Measurements from ENCODE around the gene COL4A2.
A peak's percentile ranks its signal among the peaks of the same experiment; 100 is the strongest.

COL4A2 gene

DNA sequence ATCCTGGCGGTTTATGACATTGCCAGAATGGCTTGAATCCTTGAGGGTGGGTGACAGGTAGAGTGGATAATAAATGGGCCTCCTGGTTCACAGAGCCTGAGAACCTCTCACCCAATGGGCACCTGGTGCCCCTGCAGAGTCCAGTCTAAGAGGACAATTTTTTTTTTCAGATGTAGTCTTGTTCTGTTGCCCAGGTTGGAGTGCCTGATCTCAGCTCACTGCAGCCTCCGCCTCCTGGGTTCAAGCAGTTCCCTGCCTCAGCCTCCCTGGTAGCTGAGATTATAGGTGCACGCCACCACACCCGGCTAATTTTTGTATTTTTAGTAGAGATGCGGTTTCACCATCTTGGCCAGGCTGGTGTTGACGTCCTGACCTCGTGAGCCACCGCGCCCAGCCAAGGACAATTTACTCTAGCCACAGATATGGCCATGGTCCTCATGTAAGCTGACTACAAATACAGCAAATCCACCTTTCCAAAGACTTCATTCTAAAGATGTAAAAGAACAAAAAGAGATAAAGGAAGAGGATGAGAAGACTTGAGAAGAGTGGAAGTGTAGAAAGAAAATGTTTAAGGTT lies 33.0 kb downstream of the COL4A2 start:
- no peak for DNase-seq (ENCODE audit: low read depth in 2 of 2)

DNA sequence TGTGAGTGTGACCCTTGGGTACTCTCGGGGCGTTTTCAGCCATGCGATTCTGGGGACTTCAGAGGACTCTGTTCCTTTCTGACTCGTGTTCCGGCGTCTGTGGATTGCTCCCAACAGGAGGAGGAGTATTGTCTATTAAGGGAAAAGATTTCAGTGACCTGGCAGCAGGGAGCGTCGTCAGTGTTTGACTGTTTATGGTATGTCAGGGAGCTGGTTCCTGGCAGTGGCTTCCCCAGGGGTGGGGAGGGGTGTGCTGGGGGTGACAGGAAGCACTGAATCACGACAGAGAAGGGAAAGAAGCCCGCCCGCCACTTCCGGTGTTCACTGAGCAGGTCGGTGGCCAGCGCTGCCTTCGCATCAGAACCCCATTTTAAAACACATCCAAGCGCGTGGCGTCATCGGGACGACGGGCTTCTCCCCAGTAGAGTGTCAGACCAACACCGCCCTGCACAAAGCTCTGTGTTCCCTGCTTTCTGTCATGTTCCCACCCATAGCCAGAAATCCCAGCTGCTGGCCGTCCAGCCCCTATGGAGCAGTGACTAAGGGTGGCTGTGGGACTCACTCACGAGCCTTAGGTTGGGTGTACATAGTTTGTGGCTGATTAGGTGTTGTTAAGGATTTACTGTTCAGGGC lies 33.8 kb downstream of the COL4A2 start:
- DNase-seq (ENCODE audit: low read depth in 2 of 2), result no peak

DNA sequence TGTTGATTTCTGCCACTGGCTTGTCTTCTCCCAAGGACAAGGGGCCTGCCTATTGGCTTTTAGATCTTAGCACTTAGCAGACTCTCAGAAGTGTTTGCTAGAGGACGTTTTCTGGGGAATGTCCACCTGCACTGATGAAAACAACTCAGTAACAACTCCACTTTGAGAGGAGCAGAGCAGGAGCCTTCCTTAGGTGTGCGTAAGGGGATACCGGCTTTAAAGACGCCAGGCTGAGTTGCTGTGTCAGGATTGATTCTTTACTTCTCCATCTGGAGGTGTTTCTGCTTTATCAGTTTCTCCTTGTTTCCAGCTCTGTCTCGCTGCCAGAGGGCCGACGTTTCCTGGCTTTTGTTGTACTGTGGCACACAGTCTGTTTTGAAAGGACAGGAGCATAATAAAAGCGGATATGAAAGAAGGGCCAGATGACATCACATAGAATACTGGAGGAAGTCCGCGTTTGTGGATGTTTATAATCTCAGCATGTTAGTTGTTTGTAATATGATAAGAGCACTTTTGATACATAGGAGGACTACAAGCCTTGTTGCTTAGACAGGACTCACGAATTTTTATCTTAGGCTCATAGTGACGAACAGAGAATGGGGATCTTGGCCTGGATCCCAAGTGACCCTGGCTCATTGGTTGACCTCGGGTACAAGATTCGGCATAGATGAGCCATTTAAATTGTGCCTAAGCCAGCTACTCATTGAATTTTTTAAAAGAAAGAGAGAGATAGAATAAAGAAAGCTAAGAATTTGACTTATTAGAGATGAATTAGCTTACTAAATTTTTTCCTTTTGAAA lies 34.6 kb downstream of the COL4A2 start:
- DNase-seq (ENCODE audit: low read depth in 2 of 2), result no peak

DNA sequence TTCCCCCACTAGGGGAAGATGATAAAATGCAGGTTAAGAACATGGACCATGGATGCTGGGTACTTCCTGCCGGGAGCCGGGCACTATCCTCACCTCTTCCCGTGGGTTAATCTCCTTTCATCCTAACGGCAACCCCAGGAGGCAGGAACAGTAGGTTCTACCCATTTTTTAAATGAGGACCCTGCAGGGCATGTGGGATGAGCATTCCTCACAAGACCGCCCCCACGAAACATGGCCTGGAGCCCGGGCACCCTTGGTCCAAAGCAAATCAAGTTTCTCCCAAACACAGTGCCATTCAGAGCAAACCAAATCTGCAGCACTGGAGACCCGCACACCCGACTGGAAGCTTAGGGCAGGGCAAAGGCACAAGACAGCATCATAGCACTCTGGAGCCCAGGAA lies 35.4 kb downstream of the COL4A2 start:
- no peak for DNase-seq (ENCODE audit: low read depth in 2 of 2)

DNA sequence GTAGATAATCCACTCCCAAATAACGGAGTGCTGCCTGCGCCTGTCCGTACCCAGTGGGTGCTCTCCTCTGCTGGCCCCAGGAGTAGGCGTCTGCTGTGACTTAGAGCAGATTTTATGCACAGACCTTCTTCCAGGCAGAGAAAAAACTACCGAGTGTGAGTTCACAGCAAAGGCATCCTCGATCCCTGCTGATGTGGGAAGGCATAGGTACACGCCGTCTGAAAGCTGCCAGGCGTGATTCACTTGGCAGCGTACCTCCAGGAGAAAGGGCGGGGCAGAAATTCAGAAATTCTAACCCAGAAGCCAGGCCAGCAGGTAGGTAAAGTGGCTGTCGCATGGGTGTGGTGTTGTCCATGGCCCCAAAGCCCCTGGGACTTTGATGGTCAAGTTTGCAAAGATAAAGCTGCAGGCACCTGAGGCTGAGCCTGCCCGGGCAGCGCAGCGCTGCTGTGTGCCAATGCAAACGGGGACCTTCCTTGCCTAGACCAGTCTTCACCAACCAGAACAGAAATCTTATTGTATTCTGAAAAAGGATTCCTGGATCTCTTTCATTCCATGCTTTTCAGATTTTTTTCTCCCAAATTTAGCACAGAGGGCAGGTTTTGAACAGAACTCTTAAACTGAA lies 36.3 kb downstream of the COL4A2 start:
- no peak for DNase-seq (ENCODE audit: low read depth in 2 of 2)

DNA sequence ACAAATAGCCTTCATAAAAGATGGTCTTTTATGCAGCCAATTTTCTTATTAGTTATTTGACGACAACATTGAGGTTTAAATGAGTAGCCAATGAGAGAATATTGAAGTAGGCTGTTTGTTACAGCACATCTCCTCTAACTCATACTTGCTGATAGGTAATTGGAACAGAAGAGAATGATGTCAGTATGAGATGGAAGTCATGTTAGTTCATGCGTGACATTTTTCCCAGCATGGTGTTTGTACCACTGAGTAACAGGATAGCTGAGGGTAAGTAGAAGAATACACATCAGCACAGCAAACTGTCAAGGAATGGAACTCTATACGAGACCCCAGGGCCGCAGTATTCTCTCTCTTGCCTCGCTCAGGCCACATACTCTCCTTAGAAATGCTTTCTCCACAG lies 37.2 kb downstream of the COL4A2 start:
- no peak for DNase-seq (ENCODE audit: low read depth in 2 of 2)

DNA sequence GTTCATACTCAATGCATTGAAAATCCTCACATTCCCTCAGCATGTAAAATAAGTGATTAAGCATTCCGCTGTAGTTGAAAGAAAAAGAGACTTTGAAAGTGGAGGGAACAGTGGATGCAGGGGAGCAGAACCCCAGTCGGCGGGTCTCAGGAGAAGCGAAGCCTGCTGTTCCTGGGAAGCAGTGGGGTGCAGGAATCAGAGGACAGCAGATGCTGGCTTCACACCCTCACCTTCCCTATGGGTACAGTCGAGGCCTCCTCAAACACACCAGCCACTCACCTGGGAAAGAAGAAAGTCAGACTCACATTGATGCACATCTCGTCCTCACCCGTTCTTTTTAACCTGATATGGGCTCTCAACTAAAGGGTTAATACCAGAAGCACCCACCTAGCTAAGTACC lies 38.2 kb downstream of the COL4A2 start:
- DNase-seq (ENCODE audit: low read depth in 2 of 2), result no peak

DNA sequence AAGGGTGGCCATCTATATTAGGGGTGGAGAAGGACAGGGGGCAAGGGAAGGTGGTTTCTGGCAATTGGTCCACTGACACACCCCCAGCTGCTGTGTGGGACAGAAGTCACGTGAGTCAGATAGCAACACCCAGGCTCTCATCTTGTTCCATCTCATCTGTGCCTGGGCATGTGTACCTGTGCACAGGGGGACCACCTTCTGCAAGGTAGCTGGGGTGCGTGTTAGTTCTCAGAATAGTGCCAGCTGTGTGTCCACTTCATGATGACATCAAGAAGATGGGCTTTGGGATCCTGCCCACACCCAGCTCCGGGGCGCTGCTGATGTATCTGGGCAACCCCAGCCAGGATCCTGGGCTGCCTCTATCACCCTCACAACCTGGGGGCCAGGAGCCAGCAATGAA lies 38.6 kb downstream of the COL4A2 start:
- DNase-seq (ENCODE audit: low read depth in 2 of 2), result no peak

DNA sequence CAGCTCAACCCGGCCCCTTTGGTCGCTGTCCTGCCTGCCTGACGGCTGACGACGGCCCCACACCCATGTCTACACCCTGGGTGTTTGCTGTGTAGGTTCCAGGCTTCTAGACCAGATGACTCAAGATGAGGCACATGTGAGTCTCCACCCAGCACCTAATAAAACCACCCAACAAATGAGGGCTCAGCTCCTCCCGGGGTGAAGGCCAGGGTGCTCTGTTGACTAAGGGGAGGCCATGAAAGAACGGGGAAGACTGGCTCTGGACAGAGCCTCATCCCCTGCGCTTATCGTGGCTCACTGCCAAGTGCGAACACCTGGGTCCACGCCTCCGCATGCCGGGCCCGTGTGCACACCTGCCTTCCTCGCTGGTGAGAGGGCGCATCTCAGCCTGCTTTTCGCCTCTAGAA lies 39.6 kb downstream of the COL4A2 start:
- no peak for DNase-seq (ENCODE audit: low read depth in 2 of 2)

DNA sequence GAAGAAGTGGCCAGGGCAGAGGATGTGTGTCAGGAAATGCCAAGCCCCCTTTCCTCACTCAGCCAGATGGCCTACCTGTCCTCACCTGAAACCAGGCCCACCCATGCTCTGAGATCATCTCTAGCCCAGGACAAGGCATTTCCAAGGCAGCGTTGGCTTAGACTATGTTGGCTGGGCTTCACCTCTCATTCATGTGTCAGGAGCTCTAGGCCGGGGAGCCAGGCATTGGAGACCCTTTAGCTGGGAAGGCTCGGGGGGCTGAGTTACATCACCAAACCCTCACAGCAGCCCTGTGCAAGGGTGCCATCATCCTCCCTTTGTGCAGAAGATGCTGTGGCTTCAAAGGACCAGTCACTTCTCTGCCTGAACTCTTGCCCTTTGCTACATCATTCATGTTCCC lies 40.0 kb downstream of the COL4A2 start:
- DNase-seq (ENCODE audit: low read depth in 2 of 2), result no peak

DNA sequence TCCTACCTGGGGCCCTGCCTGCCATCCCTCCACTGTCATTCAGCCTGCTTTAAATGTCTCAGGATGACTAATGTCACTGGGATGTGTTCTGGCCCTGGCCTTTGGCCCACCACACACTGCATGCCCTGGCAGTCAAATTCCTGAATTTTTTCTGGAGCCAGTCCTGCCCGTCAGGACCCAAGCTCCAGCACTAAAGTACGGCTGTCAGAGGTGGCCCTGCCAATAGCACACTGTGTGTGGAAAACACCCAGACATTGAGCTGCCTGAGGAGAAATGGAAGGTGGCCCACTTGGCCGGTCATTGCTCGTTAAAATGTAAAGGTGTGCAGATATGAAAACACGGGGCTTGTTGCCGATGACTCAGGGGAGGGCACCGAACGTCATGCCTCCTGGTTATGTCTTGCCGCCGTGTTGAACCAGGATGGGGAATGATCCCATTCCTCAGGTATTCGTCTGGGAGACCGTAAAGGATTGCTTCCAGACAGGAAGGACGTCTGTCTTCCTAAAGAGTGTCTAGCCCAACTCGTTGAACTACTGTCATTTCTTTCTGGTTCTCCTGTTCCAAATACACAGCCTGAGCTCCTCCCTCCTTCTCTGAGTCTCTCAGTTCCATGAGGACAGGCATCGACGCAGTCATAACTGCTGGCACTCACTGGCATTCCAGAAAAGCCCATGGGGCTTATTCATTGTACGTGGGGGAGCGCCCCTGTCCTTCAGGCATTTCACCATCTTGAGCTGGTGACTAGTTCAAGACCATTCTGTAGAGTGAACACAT lies 40.6 kb downstream of the COL4A2 start:
- DNase-seq (ENCODE audit: low read depth in 2 of 2), result peak; percentile 54 to 59

DNA sequence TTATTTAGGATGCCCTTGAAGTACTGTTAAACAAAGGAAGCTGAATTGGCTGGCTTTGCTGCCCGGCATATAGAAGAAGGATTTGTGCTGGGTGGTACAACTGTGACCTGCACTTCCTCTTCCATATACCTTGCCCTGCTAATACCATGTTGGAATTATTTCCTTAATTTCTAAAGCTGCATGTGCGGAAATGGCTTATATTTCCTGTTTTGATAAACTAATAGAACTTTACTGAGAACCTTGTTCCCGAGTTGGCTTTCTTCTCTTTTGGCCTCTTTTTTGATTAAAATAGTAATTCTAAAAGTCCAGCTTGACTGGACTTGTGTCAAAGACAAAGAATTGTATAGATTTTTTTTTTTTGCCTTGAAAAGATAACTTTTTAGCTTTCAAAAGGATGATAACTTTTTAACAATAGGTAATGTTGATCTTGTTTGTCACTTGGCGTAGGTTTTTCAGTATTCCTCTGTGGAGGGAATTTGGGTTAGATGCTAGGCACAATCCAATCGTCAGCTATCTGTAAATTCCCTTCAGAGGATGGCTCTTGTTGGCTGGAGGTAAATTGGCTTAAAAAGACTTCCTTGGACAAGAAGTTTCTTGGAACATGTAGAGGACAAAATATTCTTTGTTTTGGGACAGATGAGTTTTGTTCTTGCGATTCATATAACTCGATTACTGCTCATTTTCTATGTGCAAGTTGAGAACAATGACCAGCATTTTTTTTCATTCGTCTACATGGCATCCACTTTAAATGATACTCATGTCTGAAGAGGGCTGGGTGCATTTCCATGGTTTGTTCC lies 41.4 kb downstream of the COL4A2 start:
- DNase-seq (ENCODE audit: low read depth in 2 of 2), result no peak

DNA sequence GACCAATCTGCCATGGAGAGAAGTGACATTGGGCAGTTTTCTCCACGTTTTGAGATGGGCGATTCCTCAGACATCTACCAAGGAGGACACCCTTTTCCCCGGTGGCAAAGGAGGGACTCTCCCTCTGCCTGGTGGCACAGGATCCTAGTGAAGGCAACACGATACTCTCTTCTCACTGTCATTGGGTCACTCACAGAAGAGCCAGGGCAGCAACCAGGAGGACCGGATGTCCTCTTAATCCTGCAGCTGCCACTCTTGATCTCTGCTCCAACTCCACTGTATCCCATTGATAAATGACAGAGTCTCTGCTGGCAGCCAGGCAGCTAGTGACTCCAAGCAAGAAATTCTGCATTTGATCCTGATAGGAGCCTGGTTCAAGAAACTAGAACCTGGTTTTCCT lies 42.2 kb downstream of the COL4A2 start:
- DNase-seq (ENCODE audit: low read depth in 2 of 2), result no peak

DNA sequence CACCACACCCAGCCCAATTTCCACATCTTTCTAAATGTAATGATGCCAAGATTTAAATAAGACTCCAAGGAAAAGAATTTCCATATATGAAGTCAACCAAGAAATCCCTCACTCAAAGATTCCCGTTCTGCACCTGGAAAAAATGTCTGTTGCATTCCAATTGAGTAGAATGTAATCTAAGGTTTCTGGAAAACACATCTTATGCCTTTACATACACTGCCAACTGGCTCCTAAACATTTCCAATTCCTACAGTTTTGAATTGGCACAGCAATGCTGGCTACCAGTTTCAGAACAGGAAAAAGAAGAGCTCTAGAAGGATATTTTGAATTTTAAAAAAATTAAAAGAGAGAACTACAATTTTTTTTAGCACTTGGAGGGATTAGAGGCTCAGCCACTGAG lies 43.0 kb downstream of the COL4A2 start:
- no peak for DNase-seq (ENCODE audit: low read depth in 2 of 2)

DNA sequence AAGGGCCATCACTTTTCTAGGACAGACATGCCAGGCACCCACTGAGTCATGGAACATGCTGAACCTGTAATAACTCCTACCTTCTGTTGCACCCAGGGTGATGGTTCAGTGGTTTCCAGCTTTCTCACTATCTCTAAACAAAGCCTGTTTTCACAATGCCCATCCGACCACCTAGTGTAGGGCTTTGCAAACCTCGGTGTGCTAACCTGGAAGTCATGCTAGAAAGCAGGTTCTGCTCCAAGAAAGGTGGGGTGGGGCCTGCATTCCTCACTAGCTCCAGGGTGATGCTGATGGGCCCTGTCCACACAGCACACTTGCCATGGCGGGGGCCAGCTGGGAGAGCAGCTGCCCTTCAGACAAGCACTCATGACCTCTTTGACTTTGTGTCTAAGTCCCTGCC lies 43.4 kb downstream of the COL4A2 start:
- DNase-seq (ENCODE audit: low read depth in 2 of 2), result no peak

DNA sequence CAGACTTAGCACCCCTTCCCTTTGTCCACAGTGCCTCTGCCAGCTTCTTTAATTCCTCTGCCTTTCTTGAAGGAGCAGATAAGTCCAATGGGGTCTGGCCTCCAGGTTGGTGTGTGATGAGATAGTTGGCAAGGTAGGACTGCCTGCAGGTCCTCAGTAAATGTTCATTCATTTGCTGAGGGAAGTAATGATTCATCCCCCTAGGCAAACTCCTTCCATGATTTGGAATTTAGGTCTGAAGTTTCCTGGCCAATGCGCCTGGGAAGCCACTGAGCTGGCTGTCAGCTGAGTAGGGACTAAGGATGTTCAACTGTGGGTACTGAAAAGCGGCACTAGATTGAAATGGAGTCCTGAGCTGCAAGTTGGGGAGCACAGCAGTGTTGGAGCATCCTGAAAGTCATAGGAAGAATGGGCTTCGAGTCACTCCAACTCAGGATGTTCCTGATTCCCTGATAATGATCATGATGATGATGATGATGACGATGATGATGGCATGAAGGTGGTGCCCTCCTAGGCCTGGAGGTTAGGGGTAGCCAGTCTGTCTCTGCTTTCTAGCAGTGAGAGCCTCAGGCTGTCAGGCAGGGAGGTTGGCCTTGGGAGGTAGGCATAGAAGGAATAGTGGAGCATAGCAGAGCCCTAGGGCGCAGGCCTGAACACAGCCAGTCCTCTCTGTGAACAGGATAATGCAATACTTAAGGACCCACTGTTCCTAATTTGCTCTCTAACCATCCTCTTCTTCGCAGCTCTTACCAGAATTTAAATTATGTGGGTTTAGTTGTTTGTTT lies 44.7 kb downstream of the COL4A2 start:
- DNase-seq (ENCODE audit: low read depth in 2 of 2), result no peak

DNA sequence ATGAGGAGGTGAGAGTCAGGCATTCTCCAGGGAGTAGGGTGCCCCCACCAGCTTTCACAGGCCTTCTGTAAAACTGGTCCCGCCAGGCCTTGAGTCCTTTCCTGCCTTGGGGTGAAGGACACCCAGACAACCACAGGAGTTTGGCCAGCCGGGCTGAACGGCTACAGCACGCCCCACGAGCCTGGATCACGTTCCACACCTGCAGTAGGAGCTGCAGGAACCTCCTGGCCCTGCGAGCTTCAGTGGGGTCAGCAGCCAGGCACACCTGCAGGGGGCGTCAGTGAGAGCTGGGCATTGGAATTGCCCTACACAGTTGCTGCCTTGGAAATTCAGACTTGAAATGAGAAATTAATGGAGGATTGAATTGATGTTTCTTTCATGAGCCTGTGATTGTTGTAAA lies 45.7 kb downstream of the COL4A2 start:
- no peak for DNase-seq (ENCODE audit: low read depth in 2 of 2)

DNA sequence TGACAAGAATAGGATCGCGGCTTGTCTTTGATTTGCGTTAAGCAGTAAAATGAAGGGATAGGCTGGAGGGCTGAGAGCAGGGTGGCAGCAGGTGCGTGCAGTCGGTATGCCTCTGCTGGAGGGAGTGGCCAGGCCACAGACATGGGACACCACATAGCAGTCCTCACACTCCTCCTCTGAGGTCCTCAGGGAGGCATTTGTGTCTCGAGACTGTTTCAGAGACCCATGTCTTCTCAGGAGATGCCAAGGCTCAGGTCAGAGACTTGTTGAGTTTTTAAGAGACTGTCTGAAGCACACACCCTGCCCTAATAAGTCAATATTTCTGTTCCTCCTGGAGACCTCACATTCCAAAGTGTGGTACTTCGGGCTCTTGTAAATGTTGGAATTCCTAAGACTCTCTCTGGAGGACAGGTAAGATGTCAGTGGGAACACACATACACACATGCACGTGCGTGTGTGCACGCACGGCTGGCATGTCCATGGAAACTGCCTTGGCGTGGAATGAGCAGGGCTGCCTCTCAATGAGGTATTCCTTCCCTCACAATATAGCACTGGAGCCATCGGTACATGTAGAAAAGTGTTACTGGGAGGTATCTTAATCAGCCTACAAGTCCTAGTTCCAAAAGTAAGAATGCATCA lies 46.4 kb downstream of the COL4A2 start:
- no peak for DNase-seq (ENCODE audit: low read depth in 2 of 2)

DNA sequence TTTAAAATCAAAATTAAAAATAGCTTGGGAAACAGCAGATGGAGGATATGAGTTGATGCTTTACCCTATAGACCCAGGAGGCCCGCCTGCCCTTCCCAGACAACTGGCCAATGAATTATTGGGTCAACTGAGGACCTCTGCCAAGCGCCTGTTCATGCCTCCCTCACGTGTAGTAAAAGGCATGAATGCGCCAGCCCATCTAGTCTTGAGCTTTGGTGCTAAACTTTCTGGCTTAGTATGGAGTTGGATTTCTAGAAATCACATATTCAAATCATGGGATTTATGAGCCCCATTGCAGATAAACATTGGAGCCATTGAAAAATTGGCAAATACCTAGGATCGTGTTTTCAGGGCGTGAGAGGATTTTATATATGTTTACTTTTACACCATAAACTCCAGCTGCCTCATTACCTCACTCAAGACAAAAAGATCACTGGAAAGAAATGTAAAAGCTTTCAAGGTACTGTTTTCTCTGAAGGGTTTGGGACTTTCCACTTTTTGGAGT lies 47.1 kb downstream of the COL4A2 start:
- no peak for DNase-seq (ENCODE audit: low read depth in 2 of 2)

Data from fibroblast of skin of left quadriceps (primary cell).